Measurements from ENCODE around the gene FAM3B.

FAM3B gene

DNA sequence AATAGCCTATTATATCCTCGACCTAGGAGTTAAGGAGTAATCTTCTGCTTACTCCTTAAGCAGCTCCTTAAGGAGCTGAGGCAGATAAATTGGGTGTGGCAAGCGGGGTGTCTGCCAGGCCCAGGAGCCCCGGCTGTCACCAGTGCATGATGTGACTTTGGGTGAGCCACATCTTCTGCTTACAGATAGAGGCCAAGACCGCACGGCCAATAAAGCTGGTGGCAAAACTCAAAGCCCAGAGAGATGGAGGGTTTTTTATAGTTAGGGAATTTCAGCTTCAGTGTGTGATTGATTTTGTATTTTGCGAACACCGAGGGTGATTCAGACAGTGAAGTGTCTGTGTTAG lies 55.1 kb downstream of the FAM3B start:
- no peaks in the 10 kb centered on the region for H3K27me3 ChIP-seq (replicated peaks)
- no peak for DNase-seq
- in situ Hi-C loops (cut with HindIII; ENCODE audit: low pct_ligation_motif_present, low sequenced_read_pairs), result no loop called here
- no peaks in the 10 kb centered on the region for H3K36me3 ChIP-seq (replicated peaks)
- TF ChIP-seq CTCF (IDR thresholded peaks at IDR 0.05; ENCODE audit: low read depth, low read length, missing control alignments), result no peak
- no peak overlapping the region for H3K4me3 ChIP-seq (ENCODE audit: low read depth, low read length)
- H3K27ac ChIP-seq, result no peak overlapping the region

GRCh38 chr21:41373253-41373652 lies 56.7 kb downstream of the FAM3B start:
- TF ChIP-seq CTCF (IDR thresholded peaks at IDR 0.05; ENCODE audit: low read depth, low read length, missing control alignments), result no peak
- DNase-seq, result no peak
- no peaks in the 10 kb centered on the region for H3K27me3 ChIP-seq (replicated peaks)
- H3K36me3 ChIP-seq (replicated peaks), result no peaks in the 10 kb centered on the region
- no peak overlapping the region for H3K4me3 ChIP-seq (ENCODE audit: low read depth, low read length)
- in situ Hi-C loops (cut with HindIII; ENCODE audit: low pct_ligation_motif_present, low sequenced_read_pairs), result no loop called here
- no peak overlapping the region for H3K27ac ChIP-seq

GRCh38 chr21:41373763-41374162 lies 57.2 kb downstream of the FAM3B start:
- Histone ChIP-seq H3K27me3 (replicated peaks) (no peaks in the 10 kb centered on the region), H3K27ac (no peak overlapping the region), H3K36me3 (replicated peaks) (no peaks in the 10 kb centered on the region), H3K4me3 (ENCODE audit: low read depth, low read length) (no peak overlapping the region)
- TF ChIP-seq CTCF (IDR thresholded peaks at IDR 0.05; ENCODE audit: low read depth, low read length, missing control alignments), result no peak
- no peak for DNase-seq
- in situ Hi-C loops (cut with HindIII; ENCODE audit: low pct_ligation_motif_present, low sequenced_read_pairs), result no loop called here

GRCh38 chr21:41374177-41374712 lies 57.6 kb downstream of the FAM3B start:
- no peak overlapping the region for H3K4me3 ChIP-seq (ENCODE audit: low read depth, low read length)
- H3K27me3 ChIP-seq (replicated peaks), result no peaks in the 10 kb centered on the region
- no peaks in the 10 kb centered on the region for H3K36me3 ChIP-seq (replicated peaks)
- TF ChIP-seq CTCF (IDR thresholded peaks at IDR 0.05; ENCODE audit: low read depth, low read length, missing control alignments), result no peak
- DNase-seq, result no peak
- in situ Hi-C loops (cut with HindIII; ENCODE audit: low pct_ligation_motif_present, low sequenced_read_pairs), result no loop called here
- H3K27ac ChIP-seq, result no peak overlapping the region

DNA sequence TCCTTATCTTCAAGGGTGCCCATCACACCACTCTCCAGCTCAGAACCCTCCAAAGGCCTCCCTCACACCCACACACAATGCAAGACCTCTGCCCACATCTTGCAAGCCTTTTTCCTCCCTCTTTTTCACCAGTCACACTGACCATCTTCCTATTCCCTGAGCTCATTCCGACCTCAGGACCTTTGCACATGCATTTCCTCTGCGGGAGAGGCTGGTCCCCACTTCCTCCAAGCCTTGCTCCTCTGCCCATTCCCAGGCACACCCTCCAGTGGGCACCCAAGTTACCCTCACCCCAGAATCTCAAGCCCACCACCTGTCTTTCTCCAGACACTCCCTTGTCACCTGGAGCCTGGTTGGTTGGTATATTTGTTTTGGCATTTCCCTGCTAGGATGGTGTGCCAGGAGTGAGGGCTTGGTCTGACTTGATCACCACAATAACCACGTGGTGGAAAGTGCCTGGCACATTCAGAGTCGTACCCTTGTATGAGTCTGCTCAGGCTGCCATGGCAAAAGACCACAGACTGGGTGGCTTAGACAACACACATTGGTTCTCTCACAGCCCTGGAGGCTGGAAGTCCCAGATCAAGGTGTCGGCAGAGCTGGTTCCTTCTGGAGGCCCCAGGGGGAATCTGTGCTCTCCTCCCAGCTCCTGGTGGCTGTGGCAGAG lies 58.4 kb downstream of the FAM3B start:
- H3K4me3 ChIP-seq (ENCODE audit: low read depth, low read length), result no peak overlapping the region
- H3K27ac ChIP-seq, result no peak overlapping the region
- TF ChIP-seq CTCF (IDR thresholded peaks at IDR 0.05; ENCODE audit: low read depth, low read length, missing control alignments), result no peak
- DNase-seq, result no peak
- in situ Hi-C loops (cut with HindIII; ENCODE audit: low pct_ligation_motif_present, low sequenced_read_pairs), result no loop called here
- H3K36me3 ChIP-seq (replicated peaks), result no peaks in the 10 kb centered on the region
- no peaks in the 10 kb centered on the region for H3K27me3 ChIP-seq (replicated peaks)

DNA sequence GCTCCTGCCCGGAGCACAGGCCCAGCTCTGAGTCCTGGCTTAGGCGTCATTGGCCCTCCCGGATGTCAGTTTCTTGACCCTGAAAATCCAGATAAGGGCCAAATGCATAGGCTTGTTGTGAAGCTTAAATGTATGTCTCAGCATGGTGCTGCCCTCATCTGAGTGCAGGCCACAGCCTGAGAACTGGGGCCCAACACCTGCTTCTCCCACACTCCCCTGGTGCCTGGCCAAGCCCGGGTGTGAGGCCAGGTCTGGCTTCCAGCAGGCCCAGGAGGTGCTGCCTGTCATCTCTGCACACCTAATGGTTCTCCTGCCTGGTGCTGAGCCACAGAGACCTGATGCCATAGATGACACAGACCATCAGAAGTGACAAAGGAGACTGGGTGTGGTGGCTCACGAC lies 59.3 kb downstream of the FAM3B start:
- DNase-seq, result no peak
- in situ Hi-C loops (cut with HindIII; ENCODE audit: low pct_ligation_motif_present, low sequenced_read_pairs), result no loop called here
- no peaks in the 10 kb centered on the region for H3K27me3 ChIP-seq (replicated peaks)
- TF ChIP-seq CTCF (IDR thresholded peaks at IDR 0.05; ENCODE audit: low read depth, low read length, missing control alignments), result no peak
- H3K27ac ChIP-seq, result no peak overlapping the region
- no peaks in the 10 kb centered on the region for H3K36me3 ChIP-seq (replicated peaks)
- H3K4me3 ChIP-seq (ENCODE audit: low read depth, low read length), result no peak overlapping the region
